NCI-H2107 treated with DMSO at 0.1 percent for 48 hours (cell line): Measurements from ENCODE around the gene RGL1.
A peak's percentile ranks its signal among the peaks of the same experiment; 100 is the strongest.

ENCODE experiments used
- DNase-seq: peaks from one replicate; lab custom pipeline; 2025; ENCODE audit not compliant: unreplicated experiment; lab: John Stamatoyannopoulos, UW

The RGL1 gene

GRCh38 chr1:183885142-183885735 is 80.3 kb downstream of the RGL1 start:
- DNase-seq = no peak

- DNase-seq = no peak
Measured at GRCh38 chr1:183886083-183886828, 81.3 kb downstream of the RGL1 start.

GRCh38 chr1:183886853-183887252 is 81.9 kb downstream of the RGL1 start:
- DNase-seq = no peak

- peak; percentile 21 for DNase-seq
Measured at GRCh38 chr1:183887826-183888819, 83.2 kb downstream of the RGL1 start.

GRCh38 chr1:183889095-183889494 is 84.2 kb downstream of the RGL1 start:
- no peak for DNase-seq

- DNase-seq = no peak
Measured at GRCh38 chr1:183891158-183891856, 86.4 kb downstream of the RGL1 start.

GRCh38 chr1:183892351-183892793 is 87.5 kb downstream of the RGL1 start:
- no peak for DNase-seq

- no peak for DNase-seq
Measured at GRCh38 chr1:183893561-183894289, 88.8 kb downstream of the RGL1 start.

GRCh38 chr1:183894290-183894565 is 89.3 kb downstream of the RGL1 start:
- DNase-seq = no peak

- no peak for DNase-seq
Measured at GRCh38 chr1:183896466-183897048, 91.6 kb downstream of the RGL1 start.

GRCh38 chr1:183898001-183898396 is 93.1 kb downstream of the RGL1 start:
- DNase-seq = no peak

GRCh38 chr1:183898610-183899009 is 93.7 kb downstream of the RGL1 start:
- DNase-seq = no peak

- DNase-seq = no peak
Measured at GRCh38 chr1:183901748-183902330, 96.9 kb downstream of the RGL1 start.

- no peak for DNase-seq
Measured at GRCh38 chr1:183903101-183903500, 98.2 kb downstream of the RGL1 start.

- DNase-seq = no peak
Measured at GRCh38 chr1:183905508-183906113, 100.7 kb downstream of the RGL1 start.

- DNase-seq = no peak
Measured at GRCh38 chr1:183907070-183907469, 102.2 kb downstream of the RGL1 start.

- DNase-seq = no peak
Measured at GRCh38 chr1:183908079-183908478, 103.2 kb downstream of the RGL1 start.

- DNase-seq = no peak
Measured at GRCh38 chr1:183909672-183910071, 104.8 kb downstream of the RGL1 start.

- DNase-seq = no peak
Measured at GRCh38 chr1:183910845-183911244, 105.9 kb downstream of the RGL1 start.
